Loucy (cell line): ENCODE measurements around the gene S100A13.

Source experiments
- EZH2phosphoT487 ChIP-seq: fragments of 200-600 bp; IDR thresholded peaks from 2 replicates; pipeline ENCODE4 v1.6.1; 2018; ENCODE audit warnings: antibody characterized with exemption, mild to moderate bottlenecking, moderate library complexity, borderline replicate concordance
- TF ChIP-seq, protein P1 (sequence below): fragments of 200-600 bp; sonication (generic); conservative IDR thresholded peaks from 2 replicates; pipeline ENCODE4 v1.5.1; 2014; ENCODE audit warnings: mild to moderate bottlenecking, antibody characterized with exemption, low read length

GRCh38 chr1:153602749-153603148, 24.6 kb downstream of the S100A13 start:
- TF ChIP-seq, protein P1, sequence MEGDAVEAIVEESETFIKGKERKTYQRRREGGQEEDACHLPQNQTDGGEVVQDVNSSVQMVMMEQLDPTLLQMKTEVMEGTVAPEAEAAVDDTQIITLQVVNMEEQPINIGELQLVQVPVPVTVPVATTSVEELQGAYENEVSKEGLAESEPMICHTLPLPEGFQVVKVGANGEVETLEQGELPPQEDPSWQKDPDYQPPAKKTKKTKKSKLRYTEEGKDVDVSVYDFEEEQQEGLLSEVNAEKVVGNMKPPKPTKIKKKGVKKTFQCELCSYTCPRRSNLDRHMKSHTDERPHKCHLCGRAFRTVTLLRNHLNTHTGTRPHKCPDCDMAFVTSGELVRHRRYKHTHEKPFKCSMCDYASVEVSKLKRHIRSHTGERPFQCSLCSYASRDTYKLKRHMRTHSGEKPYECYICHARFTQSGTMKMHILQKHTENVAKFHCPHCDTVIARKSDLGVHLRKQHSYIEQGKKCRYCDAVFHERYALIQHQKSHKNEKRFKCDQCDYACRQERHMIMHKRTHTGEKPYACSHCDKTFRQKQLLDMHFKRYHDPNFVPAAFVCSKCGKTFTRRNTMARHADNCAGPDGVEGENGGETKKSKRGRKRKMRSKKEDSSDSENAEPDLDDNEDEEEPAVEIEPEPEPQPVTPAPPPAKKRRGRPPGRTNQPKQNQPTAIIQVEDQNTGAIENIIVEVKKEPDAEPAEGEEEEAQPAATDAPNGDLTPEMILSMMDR = no peak
- no peak for TF ChIP-seq EZH2phosphoT487
